Amniotic epithelial cell (primary cell): ENCODE data around the gene MSI2.

Source experiments
- DNase-seq: peaks from one replicate; pipeline ENCODE4 v3.0.0-alpha.2; 2010; ENCODE audit warnings: low read depth

The MSI2 gene

GRCh38 chr17:57527221-57528057 is 271.1 kb downstream of the MSI2 start:
- DNase-seq: no peak

- DNase-seq: no peak
These were observed 271.7 kb downstream of the MSI2 start for GRCh38 chr17:57528058-57528451.

GRCh38 chr17:57530026-57530425 is 273.7 kb downstream of the MSI2 start:
- DNase-seq: no peak

- DNase-seq: peak; percentile 74
These were observed 274.2 kb downstream of the MSI2 start for GRCh38 chr17:57530508-57530907.

GRCh38 chr17:57531078-57531477 is 274.8 kb downstream of the MSI2 start:
- DNase-seq: no peak

- no peak for DNase-seq
These were observed 275.6 kb downstream of the MSI2 start for GRCh38 chr17:57531648-57532504.

GRCh38 chr17:57532556-57532955 is 276.2 kb downstream of the MSI2 start:
- DNase-seq: no peak

- DNase-seq: no peak
These were observed 276.6 kb downstream of the MSI2 start for GRCh38 chr17:57532966-57533365.

GRCh38 chr17:57533684-57534305 is 277.5 kb downstream of the MSI2 start:
- no peak for DNase-seq

- DNase-seq: no peak
These were observed 278.5 kb downstream of the MSI2 start for GRCh38 chr17:57534863-57535248.

GRCh38 chr17:57535249-57535966 is 279.1 kb downstream of the MSI2 start:
- DNase-seq: peak; percentile 79

- no peak for DNase-seq
These were observed 280.0 kb downstream of the MSI2 start for GRCh38 chr17:57536289-57536688.

GRCh38 chr17:57536789-57537523 is 280.6 kb downstream of the MSI2 start:
- DNase-seq: no peak

GRCh38 chr17:57537524-57538410 is 281.4 kb downstream of the MSI2 start:
- DNase-seq: no peak

- peak; percentile 77 for DNase-seq
These were observed 282.6 kb downstream of the MSI2 start for GRCh38 chr17:57538736-57539456.

- DNase-seq: peak; percentile 54
These were observed 283.4 kb downstream of the MSI2 start for GRCh38 chr17:57539529-57540301.

- DNase-seq: no peak
These were observed 284.3 kb downstream of the MSI2 start for GRCh38 chr17:57540596-57540995.

GRCh38 chr17:57541049-57541448 is 284.7 kb downstream of the MSI2 start:
- DNase-seq: no peak
